NCI-H2171 (cell line): ENCODE measurements around the gene NAPSA.

Experiments
- DNase-seq: peaks from one replicate; lab custom pipeline; 2025; lab: John Stamatoyannopoulos, UW

NAPSA gene

DNA sequence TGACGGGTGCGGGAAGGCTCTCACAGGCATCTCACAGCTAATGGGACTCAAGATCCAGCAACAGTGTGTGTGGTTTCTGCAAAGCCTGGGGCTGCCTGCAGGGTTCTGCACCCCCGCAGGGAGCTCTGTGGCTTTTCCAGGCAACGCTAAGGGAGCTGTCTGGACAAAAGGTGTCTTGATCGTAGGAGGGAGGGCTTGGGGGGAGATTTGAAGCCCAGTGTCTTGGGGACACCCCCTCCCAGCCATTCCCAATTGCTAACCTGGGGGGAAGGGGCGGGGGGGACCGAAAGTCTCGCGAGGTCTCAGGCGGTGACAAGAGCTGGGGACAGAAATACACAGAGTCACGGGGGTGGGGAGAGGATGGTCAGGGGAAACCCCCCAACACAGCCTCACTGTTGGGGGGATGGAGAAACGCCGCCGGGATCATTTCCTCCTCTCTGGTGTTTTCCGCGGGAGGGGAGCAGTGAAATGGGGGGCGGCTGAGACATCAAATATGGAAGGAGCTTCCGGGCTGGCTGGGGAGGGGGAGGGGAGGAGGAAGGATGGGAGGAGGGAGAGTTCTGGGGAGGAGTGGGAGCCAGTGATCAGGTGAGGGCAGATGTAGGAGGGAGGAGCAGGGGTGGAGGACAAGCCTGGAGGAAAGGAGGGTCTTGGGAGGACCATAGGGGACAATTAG, 49.5 kb downstream of the NAPSA start:
- DNase-seq = peak; percentile 49

DNA sequence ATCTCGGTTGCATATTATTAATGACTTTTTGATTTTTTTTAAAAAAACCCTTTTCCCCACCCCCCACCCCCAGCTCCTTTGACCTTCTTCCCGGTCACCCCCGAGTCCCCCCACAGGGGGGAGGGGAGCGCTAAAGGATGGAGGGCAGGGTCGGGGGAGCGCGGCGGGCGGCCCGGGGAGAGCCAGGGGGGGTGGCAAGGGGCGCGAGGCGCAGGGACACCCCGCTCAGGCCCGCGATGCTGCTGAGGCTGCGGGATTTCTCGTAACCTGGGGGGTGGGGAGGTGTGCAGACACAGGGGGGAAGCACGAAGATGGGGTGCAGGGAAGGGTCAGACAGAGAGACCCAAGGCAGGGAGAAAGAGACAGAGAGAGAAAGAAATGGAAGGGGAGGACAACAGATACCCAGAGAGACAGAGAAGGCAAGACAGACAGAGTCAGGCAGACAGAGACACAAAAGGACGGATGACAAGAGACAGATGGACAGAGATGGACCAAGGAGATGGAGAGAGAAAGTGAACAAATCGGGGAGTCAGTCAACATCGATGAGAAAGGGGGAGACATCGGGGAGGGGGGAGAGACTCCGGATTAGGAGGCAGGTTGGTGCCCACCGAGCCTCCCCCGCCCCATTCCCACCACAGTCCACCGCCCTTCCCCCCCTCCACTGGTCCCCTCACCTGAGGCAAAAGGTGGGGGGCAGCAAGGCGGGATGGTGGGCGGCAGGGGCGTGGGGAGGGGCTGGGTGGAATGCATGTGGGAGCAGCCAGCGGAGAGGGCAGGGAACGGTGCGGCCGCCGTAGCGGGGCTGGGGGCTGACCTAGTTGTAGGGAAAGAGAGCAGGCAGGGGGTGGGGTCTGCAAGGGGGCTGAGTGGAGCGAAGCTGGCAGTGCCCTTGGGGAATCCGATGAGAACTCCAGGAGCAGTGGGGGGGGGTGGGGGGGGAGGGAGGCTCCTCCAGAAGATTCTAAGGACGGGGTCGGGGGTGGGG, 50.4 kb downstream of the NAPSA start:
- DNase-seq = no peak

DNA sequence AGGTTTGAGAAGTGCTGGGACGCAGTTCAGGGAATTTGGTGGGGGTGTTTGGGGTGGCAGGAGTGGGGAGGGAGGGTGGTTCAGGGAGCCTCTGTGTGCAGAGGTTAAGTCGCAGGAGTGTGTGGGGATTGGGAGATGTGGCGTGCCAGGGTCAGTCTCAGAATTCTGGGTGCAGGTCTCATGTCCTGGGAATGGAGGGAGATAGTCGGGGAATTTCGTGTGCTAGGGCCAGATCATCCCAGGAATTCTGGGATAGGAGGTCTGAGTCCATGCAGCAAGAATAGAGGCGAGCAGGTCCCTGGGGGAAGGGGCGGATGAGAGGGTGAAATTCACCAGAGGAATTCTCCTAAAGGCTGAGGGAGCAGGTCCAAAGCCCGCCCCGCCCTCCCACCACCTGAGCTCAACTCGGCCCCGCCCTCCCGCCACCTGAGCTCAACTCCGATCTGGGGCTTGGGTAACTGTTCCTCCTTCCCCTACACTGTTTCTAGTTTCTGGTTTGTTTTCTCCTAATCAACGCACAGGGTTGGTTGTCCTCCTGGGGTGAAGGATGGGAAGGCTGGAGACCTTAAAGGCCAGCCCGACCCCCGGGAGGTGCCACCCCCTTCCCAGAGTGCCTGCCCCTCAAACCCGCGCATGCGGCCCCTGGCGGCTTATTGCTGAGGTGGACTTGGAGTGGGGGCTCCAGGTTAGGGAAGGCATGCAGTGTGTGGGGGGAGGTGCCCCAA, 51.5 kb downstream of the NAPSA start:
- DNase-seq = peak; percentile 54

DNA sequence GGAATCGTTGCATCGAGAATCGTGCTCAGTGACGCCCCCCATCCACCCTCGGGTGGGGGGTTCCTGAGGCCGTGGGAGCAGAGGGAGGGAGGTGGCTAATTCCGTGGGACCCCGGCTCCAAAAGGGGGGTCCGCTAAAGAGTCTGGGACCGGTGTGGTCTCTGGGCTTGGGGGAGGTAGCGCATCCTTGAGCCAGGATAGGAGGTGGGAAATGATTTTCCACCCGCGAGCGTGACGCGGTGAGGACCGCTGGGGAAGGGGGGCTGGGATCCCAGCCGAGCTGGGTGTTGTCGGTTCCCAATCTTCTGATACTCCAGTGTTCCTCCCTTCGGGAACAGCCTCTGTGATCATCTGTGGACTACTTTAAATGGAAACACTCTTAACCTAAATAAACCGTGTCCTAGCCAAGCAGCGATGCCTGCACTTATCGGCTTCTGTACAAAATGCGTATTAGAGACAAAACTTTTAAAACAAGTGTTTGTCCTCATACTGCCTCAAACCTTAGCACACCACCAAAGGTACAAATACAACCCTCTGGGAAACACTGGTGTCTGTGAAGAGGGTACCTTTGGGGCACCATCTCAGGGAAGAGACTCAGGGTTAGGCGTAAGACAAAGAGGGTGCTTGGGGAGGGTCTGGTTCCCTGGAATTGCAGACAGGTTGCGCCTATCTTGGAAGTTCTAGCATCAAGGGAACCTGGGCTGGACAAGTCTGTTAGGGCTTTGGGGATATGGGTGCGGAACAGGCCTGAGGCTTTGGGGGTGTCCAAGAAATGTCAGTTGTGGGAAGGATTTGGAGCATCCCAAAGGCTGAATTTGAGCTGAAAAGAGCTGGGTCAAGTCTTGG, 52.2 kb downstream of the NAPSA start:
- DNase-seq = no peak

DNA sequence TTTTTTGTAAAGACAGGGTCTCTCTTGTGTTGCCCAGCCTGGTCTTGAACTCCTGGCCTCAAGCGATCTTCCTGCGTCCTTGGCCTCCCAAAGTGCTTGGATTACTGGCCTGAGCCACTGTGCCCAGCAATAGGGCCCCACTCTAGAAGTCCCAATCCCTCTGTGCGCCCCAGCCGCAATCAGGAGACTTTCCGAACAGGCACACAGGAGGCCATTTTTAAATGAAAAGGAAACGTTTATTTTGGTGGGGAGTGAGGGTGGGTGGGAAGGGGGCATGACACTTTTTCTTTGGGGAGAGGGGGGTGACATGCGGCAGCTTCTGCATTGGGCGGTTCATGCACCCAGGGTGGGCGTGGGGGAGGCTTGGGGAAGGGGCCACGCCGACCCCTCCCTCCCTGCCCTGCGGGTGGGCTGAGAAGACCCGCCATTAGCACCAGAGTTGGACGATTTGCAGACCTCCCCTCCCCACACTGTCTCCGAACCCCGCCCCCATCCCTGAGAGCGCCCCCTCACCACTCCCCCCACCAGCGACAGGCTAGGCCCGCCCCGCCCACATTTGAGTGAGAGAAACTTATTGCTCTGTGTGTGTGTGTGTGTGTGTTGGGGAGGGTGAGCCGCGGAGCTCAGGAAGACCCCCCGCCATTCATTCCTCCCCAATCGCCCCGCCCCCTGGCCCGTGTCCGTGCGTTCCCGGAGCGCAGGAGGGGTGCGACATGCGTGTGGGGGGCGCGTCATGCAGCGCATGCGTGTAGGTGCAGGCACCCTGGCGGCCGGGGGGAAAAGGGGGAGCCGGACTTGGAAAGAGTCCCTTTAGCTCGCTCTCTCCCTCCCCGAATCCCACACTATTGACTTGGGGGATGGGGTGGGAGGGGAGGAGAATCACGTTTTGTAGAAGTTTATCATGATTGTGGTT, 53.5 kb downstream of the NAPSA start:
- DNase-seq = peak; percentile 65

DNA sequence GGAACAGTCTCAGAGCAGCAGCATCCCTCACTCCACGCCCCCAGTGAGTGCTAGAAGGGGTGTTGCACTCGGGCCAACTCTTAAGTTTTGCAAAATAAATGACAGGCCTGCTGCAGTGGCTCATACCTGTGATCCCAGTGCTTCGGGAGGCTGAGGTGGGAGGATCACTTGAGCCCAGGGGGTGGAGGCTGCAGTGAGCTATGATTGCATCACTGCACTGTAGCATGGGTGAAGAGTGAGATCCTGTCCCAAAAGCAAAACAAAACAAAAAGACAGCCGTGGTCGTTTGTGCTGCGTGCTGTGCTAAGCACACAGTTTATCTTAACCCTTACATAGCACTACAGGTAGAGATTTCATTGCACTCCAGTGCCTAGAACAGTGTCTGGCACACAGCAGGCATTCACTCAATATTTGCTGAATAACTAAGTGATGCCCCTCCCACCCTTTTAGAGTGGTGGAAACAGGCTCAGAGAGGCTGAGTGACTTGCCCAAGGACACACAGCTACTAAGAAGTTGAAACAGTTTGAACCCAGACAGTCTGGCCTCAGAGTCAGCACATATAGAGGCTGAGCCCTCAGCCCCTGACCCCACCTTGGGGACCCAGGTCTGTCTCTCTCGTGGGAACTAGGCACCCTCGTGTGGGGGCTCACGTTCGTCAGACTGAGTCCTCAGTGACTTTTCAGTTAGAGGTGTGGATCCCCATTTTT, 54.5 kb downstream of the NAPSA start:
- no peak for DNase-seq

DNA sequence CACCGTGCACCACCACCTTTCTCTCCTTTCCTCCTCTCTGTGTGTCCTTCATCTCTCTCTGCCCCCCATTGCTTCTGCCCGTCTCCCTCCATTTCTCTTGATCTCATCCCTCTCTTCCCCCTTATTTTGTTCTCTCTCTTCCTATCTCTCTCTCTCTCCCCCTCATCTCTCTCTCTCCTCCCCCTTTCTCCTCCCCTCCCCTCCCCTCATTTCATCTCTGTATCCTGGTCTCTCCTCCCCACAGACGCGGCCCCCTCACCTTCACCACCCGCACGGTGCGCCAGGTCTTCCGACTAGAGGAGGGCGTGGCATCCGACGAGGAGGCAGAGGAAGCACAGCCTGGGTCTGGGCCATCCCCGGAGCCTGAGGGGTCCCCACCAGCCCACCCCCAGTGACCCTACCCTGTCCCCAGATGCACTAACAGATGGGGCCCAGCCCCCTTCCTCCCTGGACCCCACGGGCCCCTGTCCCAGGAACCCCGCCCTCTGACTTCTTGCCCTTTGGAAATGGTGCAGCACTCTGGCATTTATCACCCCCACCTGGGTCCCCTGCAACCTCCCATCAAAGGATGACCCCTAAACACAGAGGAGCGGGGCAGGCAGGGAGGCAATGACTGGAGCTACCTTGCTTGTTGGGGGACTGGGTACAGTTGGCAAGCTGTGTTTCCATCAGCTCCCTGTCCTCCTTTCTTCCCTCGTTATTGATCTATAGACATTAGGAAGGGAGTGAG, 55.9 kb downstream of the NAPSA start:
- DNase-seq = no peak

DNA sequence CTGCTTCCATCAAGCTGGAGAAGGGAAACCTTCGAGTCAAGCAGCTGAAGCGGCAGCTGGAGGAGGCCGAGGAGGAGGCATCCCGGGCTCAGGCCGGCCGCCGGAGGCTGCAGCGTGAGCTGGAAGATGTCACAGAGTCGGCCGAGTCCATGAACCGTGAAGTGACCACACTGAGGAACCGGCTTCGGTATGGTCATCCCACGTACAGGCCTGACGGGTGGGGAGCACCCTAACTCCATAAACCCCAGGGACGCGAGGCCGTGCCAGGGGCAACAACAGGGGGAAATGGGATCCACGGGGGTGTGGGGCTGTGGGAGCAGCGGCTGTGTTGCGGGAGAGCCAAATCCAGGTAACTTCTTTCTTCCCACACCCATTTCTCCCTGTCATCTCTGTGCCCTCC, 56.4 kb downstream of the NAPSA start:
- DNase-seq = no peak
